Activated B cell treated with CpG ODN at 0.5 μM for 24 hours (primary cell): ENCODE data around the gene PRKAR2B. TPM values are rescaled to one million over a fixed set of nuclear protein-coding genes. Genes with fewer than 3 reads are reported as not detected.
"Not testable (repeated sequence)": the region's sequence is repeated elsewhere in the genome, so short reads cannot be mapped to it uniquely, and the experiment has no call there.

Experiments
- ATAC-seq: fragments of 200-7000 bp; cut with Tn5 transposase; one replicate; pipeline ENCODE4 v1.10.0; 2021; ENCODE audit warnings: low read depth, mild to moderate bottlenecking, moderate library complexity
- CTCF ChIA-PET: fragments of 350-600 bp; sonication (Branson Sonifier 250); formaldehyde crosslinking; loops from one replicate; lab custom pipeline; 2021; ENCODE audit warnings: antibody characterized with exemption; lab: Charles Lee
- POLR2A ChIA-PET: fragments of 350-600 bp; sonication (Branson Sonifier 250); formaldehyde crosslinking; loops from one replicate; lab custom pipeline; 2021; ENCODE audit warnings: antibody characterized with exemption; lab: Charles Lee
- DNase-seq: peaks from one replicate; pipeline ENCODE4 v3.0.0; 2022
- H3K27ac Mint-ChIP-seq: one replicate; pipeline ENCODE4 v1.8.0; 2020; ENCODE audit warnings: mixed read lengths
- H3K27me3 Mint-ChIP-seq: one replicate; pipeline ENCODE4 v1.8.0; 2021; ENCODE audit warnings: mixed read lengths
- H3K36me3 Mint-ChIP-seq: one replicate; pipeline ENCODE4 v1.8.0; 2021; ENCODE audit warnings: low read depth, mixed read lengths
- H3K4me1 Mint-ChIP-seq: one replicate; pipeline ENCODE4 v1.8.0; 2021; ENCODE audit warnings: mixed read lengths
- H3K4me3 Mint-ChIP-seq: one replicate; pipeline ENCODE4 v1.8.0; 2020; ENCODE audit warnings: mild to moderate bottlenecking, mixed read lengths
- H3K9me3 Mint-ChIP-seq: one replicate; pipeline ENCODE4 v1.8.0; 2020; ENCODE audit warnings: mixed read lengths
- intact Hi-C: fragments of 100-400 bp; cut with micrococcal nuclease; formaldehyde crosslinking; loops from one replicate; pipeline ENCODE4 v1.15.1; 2024
- total RNA-seq: library from RNA; stranded (reverse); gene quantifications from 2 replicates; pipeline ENCODE4 v1.2.3, GENCODE V29; 2022
- TF ChIP-seq, protein P1 (sequence below): fragments of 200-600 bp; IDR thresholded peaks from one replicate; pipeline ENCODE4 v1.8.0; 2022; ENCODE audit warnings: antibody characterized with exemption, mild to moderate bottlenecking

The PRKAR2B gene
- total RNA-seq, 1 donor from 2014 or later, result 0.71 TPM

GRCh38 chr7:107037717-107038603, 6.5 kb upstream of the PRKAR2B start:
- no peak overlapping the region for H3K27ac Mint-ChIP-seq
- H3K9me3 Mint-ChIP-seq, result peaks cover 3% of the 10 kb centered on the region
- H3K36me3 Mint-ChIP-seq, result no peaks in the 10 kb centered on the region
- DNase-seq (no peak), ATAC-seq (no peak)
- no peaks in the 10 kb centered on the region for H3K4me1 Mint-ChIP-seq
- no peak overlapping the region for H3K4me3 Mint-ChIP-seq
- intact Hi-C loops, result no loop called here
- no peaks in the 10 kb centered on the region for H3K27me3 Mint-ChIP-seq
- ChIA-PET POLR2A (no interaction called here), CTCF (no interaction called here)
- TF ChIP-seq, protein P1, sequence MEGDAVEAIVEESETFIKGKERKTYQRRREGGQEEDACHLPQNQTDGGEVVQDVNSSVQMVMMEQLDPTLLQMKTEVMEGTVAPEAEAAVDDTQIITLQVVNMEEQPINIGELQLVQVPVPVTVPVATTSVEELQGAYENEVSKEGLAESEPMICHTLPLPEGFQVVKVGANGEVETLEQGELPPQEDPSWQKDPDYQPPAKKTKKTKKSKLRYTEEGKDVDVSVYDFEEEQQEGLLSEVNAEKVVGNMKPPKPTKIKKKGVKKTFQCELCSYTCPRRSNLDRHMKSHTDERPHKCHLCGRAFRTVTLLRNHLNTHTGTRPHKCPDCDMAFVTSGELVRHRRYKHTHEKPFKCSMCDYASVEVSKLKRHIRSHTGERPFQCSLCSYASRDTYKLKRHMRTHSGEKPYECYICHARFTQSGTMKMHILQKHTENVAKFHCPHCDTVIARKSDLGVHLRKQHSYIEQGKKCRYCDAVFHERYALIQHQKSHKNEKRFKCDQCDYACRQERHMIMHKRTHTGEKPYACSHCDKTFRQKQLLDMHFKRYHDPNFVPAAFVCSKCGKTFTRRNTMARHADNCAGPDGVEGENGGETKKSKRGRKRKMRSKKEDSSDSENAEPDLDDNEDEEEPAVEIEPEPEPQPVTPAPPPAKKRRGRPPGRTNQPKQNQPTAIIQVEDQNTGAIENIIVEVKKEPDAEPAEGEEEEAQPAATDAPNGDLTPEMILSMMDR, result no peak

DNA sequence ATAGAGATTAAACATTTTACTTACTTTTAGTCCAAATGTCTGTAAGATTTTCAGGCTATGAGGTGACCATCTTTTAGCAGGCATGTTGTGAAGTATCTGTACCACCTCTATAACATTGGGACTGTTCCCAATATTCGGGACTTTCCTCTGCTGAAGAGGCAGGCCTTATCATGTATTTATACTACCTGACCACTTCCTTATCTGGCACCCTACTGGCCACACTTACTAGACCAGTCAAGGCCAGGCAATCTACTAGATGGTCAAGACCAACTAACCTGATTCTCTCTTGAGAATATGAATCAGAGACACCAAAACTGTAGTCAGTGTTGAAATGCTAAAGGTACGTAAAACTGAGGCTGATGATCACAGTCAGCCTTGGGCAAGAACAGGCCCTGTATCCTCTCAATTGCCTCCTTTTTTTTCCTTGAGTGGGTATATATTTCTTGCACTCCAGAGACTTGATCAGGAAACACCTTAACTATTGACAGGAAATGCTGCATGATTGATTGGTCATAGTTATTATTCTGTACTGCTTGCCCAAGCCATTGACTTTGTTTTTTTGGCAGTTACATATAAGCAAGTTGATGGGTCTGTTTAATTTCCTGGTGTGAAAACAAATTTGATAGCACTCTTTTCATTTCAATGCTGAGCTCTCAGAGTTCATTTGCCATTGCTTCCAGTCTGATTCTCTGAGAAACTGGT, 5.2 kb upstream of the PRKAR2B start:
- intact Hi-C loops, result no loop called here
- ChIA-PET CTCF (no interaction called here), POLR2A (no interaction called here)
- TF ChIP-seq, protein P1, result no peak
- DNase-seq (no peak), ATAC-seq (no peak)
- Mint-ChIP-seq H3K4me1 (peaks cover 3% of the 10 kb centered on the region), H3K9me3 (peaks cover 3% of the 10 kb centered on the region), H3K27ac (no peak overlapping the region), H3K36me3 (no peaks in the 10 kb centered on the region), H3K4me3 (no peak overlapping the region), H3K27me3 (no peaks in the 10 kb centered on the region)

GRCh38 chr7:107041097-107041496, 3.4 kb upstream of the PRKAR2B start:
- intact Hi-C loops, result loop anchor here (5.0 to 10.0 kb wide), 2 partner anchors 249 to 756 kb away; partner anchors contain the start of gene NAMPT
- Mint-ChIP-seq H3K36me3 (no peaks in the 10 kb centered on the region), H3K27me3 (peaks cover 8% of the 10 kb centered on the region), H3K27ac (no peak overlapping the region), H3K9me3 (peaks cover 3% of the 10 kb centered on the region), H3K4me1 (peaks cover 9% of the 10 kb centered on the region), H3K4me3 (no peak overlapping the region)
- DNase-seq (no peak), ATAC-seq (no peak)
- TF ChIP-seq, protein P1, result no peak
- ChIA-PET CTCF (no interaction called here), POLR2A (no interaction called here)

- CTCF ChIA-PET, POLR2A ChIA-PET, ATAC-seq, H3K4me3 Mint-ChIP-seq, H3K36me3 Mint-ChIP-seq, H3K9me3 Mint-ChIP-seq, H3K27ac Mint-ChIP-seq, DNase-seq, H3K4me1 Mint-ChIP-seq: not testable (repeated sequence)
- intact Hi-C loops, result loop anchor here (5.0 to 10.0 kb wide), 2 partner anchors 249 to 757 kb away; partner anchors contain the start of gene NAMPT
- peaks cover 11% of the 10 kb centered on the region for H3K27me3 Mint-ChIP-seq
Measured at GRCh38 chr7:107041764-107042163, 2.7 kb upstream of the PRKAR2B start.

DNA sequence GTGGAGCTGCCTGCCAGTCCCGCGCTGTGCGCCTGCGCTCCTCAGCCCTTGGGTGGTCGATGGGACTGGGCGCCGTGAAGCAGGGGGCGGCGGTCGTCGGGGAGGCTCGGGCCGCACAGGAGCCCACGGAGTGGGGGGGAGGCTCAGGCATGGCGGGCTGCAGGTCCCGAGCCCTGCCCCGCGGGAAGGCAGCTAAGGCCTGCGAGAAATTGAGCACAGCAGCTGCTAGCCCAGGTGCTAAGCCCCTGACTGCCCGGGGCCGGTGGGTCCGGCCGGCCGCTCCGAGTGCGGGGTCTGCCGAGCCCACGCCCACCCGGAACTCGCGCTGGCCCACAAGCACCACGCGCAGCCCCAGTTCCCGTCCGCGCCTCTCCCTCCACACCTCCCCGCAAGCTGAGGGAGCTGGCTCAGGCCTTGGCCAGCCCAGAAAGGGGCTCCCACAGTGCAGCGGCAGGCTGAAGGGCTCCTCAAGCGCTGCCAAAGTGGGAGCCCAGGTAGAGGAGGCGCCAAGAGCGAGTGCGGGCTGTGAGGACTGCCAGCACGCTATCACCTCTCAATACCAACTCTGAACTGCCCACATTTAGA, 2.1 kb upstream of the PRKAR2B start:
- H3K9me3 Mint-ChIP-seq, H3K36me3 Mint-ChIP-seq, DNase-seq, ATAC-seq, H3K27ac Mint-ChIP-seq, POLR2A ChIA-PET, H3K4me1 Mint-ChIP-seq, H3K4me3 Mint-ChIP-seq, CTCF ChIA-PET: not testable (repeated sequence)
- peaks cover 18% of the 10 kb centered on the region for H3K27me3 Mint-ChIP-seq
- intact Hi-C loops, result loop anchor here (5.0 to 10.0 kb wide), 2 partner anchors 250 to 758 kb away; partner anchors contain the start of gene NAMPT
